Measurements from ENCODE around the gene INPP5A.

The INPP5A gene

DNA sequence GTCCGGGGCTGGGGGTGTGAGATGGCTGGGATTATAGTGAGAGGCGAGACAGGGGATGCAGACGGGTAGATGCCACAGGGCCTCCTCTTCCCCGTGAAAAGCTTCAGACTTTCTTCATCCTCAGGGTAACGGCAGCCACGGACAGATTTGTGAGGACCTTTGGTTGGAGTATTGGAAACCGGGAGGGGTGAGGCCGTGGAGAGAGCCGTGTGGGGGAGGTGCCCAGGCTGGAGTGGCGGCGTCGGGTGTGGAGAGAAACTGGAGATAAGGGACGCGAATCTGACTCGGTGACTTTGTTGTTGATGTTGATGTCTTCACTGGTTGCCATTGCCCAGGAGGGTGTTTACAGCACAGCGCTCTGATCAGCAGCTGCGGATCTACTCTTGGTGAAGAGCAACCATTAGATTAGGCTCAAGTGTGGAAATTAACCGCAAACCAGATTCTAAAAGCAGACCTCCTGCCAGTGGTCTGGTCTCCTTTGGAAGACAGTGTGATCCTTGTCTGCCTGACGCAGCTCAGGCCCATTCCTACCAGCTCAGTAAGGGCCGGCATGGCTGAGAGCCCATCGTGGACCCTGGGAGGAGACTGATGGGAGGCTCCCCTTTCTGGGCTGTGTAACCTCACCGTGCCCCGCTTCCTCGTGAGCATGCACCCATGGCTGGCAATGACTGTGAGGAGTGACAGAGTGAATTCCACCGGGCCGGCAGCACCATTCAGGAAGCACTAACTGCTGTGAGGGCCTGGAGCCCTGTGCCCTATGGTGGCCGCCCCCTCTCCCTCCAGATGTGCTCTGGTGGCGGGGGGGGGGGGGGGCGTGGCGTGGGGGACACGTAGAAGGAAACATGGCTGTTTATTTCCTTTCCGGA is 90.3 kb downstream of the INPP5A start:
- DNase-seq (ENCODE audit: low read depth, low spot score) = peak; percentile 17

GRCh38 chr10:132628966-132629900 is 91.6 kb downstream of the INPP5A start:
- no peak for DNase-seq (ENCODE audit: low read depth, low spot score)

- DNase-seq (ENCODE audit: low read depth, low spot score) = no peak
Observed at GRCh38 chr10:132630156-132630555, 92.6 kb downstream of the INPP5A start.

DNA sequence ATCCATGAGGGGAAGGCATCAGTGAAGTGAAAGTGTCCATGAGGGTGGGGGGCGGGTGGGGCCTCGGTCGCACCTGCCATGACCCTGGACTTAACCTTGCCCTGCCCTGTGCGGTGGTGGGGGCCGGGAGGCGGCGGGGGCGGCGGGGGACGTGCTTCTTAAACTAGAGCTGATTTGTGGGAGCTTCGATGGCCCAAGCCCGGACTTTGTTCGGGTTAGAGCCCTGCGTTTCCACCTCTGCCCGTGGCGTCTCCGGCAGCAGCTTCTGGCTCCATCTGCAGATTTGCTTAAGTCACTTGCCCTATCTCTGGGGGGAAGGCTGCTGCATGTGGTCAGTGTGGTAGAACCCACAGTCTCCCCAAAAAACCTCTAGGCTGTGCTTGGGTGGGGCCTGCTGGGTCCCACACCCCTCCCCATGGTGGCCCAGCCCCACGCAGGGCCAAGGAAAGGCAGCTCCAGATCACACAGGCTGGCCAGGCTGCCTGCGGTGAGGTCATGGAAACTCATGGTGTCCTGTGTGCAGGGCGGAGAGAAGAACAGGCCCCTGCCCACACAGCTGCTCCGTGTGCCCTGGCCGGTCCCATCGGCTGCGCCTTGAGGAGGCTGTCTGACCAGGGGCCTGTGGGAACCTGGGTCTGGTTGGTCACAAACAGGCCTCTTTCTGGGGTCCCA is 93.2 kb downstream of the INPP5A start:
- no peak for DNase-seq (ENCODE audit: low read depth, low spot score)

- DNase-seq (ENCODE audit: low read depth, low spot score) = no peak
Observed at GRCh38 chr10:132631338-132631735, 93.8 kb downstream of the INPP5A start.

DNA sequence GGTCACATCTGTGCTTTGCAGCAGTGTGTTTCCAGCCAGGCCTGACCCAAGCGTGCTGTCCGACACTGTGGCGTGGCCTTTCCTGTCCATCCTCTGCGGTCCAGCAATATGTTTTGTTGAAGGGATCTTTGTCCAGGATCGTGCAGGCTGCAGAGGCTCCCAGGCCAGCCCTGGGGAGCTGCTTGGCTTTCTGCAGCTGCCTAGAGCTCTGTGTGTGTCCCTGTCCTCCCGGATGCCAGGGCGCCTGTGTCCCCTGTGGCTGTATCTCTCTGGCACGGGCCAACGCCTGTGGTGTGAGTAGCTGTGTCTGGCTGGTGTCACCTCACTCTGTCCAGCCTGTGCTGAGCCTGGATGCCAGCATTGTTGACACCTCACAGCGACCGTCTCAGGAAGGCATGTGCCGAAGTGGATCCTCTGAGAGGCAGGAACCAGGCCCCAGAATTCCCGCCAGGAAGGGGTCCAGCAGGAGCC is 94.5 kb downstream of the INPP5A start:
- no peak for DNase-seq (ENCODE audit: low read depth, low spot score)

GRCh38 chr10:132632851-132633684 is 95.5 kb downstream of the INPP5A start:
- peak; percentile 60 for DNase-seq (ENCODE audit: low read depth, low spot score)

DNA sequence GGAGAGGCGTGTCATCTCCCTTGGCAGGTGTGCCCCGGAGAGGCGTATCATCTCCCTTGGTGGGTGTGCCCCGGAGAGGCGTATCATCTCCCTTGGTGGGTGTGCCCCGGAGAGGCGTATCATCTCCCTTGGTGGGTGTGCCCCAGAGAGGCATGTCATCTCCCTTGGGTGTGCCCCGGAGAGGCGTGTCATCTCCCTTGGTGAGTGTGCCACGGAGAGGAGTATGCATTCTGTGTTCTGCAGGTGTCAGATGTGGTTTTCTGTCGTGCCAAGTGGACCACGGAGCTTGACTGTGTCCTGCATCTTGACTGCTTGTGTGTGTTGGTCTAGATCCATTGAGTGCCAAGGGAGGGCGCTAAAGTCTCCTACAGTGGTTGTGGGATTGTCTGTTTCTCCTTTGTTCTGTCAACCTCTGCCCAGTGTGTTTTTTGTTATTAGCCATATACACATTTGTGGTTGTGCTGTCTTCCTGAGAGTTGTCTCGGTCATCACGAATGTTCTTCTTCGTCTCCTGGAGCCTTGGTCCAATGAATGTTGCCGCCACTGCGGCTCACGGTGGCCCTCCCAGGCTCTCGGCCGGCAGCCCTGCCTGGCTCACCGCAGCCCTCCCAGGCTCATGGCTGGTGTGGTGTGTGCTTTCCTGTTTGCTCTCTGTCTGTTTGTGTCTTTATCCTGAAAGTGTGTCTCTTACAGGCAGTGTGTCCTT is 96.8 kb downstream of the INPP5A start:
- no peak for DNase-seq (ENCODE audit: low read depth, low spot score)

DNA sequence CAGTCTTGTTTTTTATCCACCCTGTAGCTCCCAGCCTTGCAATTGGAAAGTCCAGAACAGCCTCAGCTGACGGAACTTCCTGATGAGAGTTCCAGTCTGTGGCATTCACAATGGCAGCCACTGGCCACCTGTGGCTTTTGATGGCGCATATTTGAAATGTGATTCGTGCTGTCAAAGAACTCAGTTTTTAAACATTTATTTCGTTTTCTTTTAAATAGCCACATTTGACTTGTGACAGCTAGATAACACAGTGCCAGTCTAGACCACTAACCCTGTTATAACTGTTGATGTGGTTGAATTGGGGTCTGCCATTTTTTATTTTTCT is 97.3 kb downstream of the INPP5A start:
- no peak for DNase-seq (ENCODE audit: low read depth, low spot score)

DNA sequence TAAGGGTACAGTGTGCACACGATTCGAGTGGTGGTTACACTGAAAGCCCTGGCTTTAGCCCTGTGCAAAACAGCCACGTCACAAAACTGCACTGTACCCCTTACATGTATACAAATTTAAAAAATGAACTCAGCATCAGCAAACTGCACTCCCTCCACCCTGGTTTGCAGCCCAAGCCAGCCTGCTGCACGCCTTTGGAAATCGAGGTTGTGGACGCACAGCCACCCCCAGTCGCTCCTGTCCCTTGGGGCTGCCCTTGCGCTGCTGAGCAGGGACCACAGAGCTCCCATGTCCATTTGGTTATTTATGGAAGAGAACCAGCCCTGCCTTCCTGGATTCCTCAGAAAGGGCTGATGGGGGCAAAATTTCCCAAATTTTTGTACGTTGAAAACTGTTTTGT is 98.8 kb downstream of the INPP5A start:
- DNase-seq (ENCODE audit: low read depth, low spot score) = no peak

- DNase-seq (ENCODE audit: low read depth, low spot score) = peak; percentile 82
Observed at GRCh38 chr10:132637477-132638129, 100.0 kb downstream of the INPP5A start.

DNA sequence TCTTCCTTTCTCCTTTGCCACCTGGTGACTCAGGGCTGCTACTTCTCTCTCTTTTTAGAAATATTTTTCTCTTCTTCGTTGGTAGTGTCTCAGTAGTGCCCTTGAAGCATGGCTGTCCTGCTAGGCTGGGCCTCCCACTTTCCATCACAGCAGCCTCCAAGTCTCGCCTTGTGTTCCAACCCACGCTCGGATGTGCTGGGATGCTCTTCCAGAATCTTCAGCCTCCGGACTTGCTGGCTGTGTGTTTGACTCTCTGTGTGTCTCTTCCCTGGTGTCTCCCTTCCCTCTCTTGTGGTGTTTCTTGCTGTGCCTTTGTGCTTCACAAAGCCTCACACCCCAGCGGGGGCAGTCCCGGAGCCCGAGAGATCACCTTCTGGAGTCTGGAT is 100.5 kb downstream of the INPP5A start:
- DNase-seq (ENCODE audit: low read depth, low spot score) = no peak

DNA sequence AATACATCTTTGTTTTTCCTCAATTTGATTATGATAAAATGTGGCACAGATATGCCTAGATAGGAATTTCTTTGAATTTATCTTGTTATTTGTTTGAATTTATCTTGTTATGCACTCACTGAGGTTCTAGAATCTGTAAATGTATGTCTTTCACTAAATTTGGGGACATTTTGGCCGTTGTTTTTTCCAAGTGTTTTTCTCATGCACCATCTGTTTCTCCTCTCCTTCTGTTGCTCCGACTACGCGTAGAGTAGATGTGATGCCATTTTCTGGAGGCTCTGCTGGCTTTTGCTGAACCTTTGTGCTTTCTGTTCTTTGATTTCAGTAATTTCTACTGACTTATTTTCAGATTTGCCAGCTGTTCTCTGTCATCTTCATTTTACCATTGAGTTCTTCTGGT is 101.9 kb downstream of the INPP5A start:
- DNase-seq (ENCODE audit: low read depth, low spot score) = no peak

GRCh38 chr10:132640326-132641125 is 102.9 kb downstream of the INPP5A start:
- no peak for DNase-seq (ENCODE audit: low read depth, low spot score)

DNA sequence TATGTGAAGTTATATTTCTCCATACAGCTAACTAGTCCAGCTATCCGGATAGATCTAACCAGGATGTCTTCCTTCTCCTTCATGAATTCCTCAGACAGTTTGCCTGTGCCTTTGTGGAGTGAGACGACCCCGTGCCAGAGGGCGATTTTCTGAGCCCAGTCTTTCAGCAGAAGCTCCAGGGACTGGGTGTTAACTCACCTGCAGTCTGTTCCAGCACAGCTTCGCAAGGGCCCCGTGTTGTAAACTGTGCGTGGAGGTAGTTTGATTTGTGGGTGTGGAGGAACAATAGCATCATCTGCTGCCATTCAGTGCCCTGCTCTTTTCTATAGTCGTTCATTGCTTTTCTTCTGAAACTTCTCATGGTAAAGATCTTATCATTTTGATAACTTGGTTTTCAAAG is 103.8 kb downstream of the INPP5A start:
- no peak for DNase-seq (ENCODE audit: low read depth, low spot score)

DNA sequence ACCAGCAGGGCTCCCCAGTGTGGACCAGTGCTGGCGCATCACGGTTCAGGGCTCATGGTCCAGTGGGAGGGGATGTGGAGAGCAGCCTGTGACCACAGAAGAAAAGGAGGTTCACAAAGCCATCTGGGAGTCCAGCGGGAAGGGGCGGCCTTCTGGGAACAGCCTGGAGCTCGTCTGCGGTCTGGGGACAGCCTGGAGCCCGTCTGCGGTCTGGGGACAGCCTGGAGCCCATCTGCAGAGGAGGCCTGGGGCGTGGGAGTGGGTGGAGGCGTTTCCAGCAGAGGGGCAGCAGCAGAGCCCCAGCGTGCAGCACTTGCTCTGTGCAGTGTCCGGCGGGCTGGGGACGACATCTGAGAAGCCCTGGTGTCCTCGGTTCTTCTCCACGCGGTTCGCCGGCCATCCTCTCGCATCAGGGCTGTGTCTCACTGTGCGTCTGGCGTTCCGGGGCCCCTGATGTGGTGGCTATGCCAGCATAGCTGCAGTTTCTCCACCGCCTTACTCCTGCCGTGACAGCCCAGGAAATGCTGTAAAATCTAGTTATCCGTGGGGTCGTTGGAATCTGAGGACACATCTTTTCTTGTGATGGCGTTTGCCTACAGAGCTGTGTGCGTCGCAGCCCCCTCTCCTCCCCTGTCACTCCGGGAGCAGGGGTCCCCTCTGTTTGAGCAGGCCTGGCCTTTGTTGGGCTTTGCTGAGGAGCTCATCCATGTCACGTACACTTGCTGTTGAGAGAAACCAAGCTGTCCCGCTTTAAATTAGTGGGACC is 104.6 kb downstream of the INPP5A start:
- no peak for DNase-seq (ENCODE audit: low read depth, low spot score)

DNA sequence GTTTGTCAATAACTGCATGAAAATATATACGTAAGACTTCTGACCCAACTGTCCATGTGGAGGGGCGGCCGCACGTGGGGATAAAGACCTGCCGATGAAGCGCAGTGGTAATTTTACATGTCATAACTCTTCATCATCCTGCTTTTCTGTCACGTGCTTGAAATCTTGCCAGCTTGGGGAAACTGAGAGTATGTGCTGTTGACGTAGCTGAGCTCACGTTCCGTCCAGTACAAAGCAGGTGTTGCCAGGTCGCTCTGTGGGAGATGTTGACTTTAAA is 105.1 kb downstream of the INPP5A start:
- no peak for DNase-seq (ENCODE audit: low read depth, low spot score)

DNA sequence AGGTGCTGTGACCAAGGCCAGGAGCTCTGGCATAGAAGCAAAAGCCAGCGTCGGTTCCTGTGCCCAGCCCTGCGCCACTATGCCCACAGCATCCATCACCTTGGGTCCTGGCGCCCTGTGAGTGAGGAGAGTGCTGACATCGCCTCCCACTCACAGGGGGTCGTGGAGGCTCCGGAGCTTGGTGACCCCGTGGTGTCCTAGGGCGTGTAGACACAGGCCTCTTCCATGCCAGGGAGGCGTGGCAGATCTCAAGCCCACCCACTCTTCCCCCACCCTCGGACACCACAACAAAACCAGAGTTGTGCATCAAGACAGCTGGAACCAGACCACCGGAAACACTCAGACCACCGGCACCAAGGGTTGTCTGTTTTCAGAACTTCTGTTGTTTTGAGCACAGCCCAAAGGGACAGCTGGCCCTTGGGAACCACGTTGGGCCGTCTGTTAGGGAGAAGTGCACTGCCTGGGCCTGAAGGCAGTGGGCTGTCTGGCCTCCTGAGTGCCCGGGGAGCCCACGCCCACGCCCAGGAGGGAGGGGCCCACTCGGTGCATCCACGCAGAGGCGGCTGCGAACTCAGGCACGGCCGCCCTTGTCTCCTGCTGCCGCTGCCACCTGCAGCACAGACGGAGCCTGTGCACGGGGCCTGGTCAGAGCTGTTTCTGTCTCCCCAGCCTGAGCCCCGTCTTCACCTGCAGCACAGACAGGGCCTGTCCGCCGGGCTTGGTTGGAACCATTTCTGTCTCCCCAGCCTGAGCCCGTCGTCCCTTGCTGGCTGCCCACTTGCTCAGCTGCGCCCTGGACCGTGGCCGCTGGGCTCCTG is 106.3 kb downstream of the INPP5A start:
- no peak for DNase-seq (ENCODE audit: low read depth, low spot score)
